IPS-11a (cell line): ENCODE measurements around the gene GOLGB1.
"Not testable (repeated sequence)": the region's sequence is repeated elsewhere in the genome, so short reads cannot be mapped to it uniquely, and the experiment has no call there.

Experiments used
- H3K4me3 ChIP-seq: one replicate; pipeline ENCODE4 v1.5.1; 2013; ENCODE audit warnings: low read depth, low read length, control low read depth

GOLGB1 gene

GRCh38 chr3:121696186-121696585 is 53.4 kb downstream of the GOLGB1 start:
- H3K4me3 ChIP-seq: no peak overlapping the region

GRCh38 chr3:121692010-121692699 is 57.4 kb downstream of the GOLGB1 start:
- no peak overlapping the region for H3K4me3 ChIP-seq

- H3K4me3 ChIP-seq: no peak overlapping the region
Measured at GRCh38 chr3:121690777-121691405, 58.6 kb downstream of the GOLGB1 start.

GRCh38 chr3:121688747-121689146 is 60.8 kb downstream of the GOLGB1 start:
- H3K4me3 ChIP-seq: not testable (repeated sequence)

GRCh38 chr3:121681792-121682191 is 67.7 kb downstream of the GOLGB1 start:
- no peak overlapping the region for H3K4me3 ChIP-seq

- no peak overlapping the region for H3K4me3 ChIP-seq
Measured at GRCh38 chr3:121677141-121677540, 72.4 kb downstream of the GOLGB1 start.

- H3K4me3 ChIP-seq: no peak overlapping the region
Measured at GRCh38 chr3:121670676-121671075, 78.9 kb downstream of the GOLGB1 start.

GRCh38 chr3:121667333-121667732 is 82.2 kb downstream of the GOLGB1 start:
- H3K4me3 ChIP-seq: no peak overlapping the region

- no peak overlapping the region for H3K4me3 ChIP-seq
Measured at GRCh38 chr3:121665488-121665887, 84.1 kb downstream of the GOLGB1 start.

- no peak overlapping the region for H3K4me3 ChIP-seq
Measured at GRCh38 chr3:121663171-121663847, 86.2 kb downstream of the GOLGB1 start.

GRCh38 chr3:121662742-121663141 is 86.8 kb downstream of the GOLGB1 start:
- H3K4me3 ChIP-seq: no peak overlapping the region

- no peak overlapping the region for H3K4me3 ChIP-seq
Measured at GRCh38 chr3:121661376-121661775, 88.2 kb downstream of the GOLGB1 start.

GRCh38 chr3:121660356-121661171 is 89.0 kb downstream of the GOLGB1 start, which contains the start of gene HCLS1:
Gene HCLS1, minus strand, starts transcription at chr3:121660903. Its CDS starts 2,556 bp downstream, at chr3:121658347.
- H3K4me3 ChIP-seq: no peak within 1 kb of the TSS

GRCh38 chr3:121659586-121659985 is 90.0 kb downstream of the GOLGB1 start:
- H3K4me3 ChIP-seq: no peak overlapping the region

GRCh38 chr3:121658716-121659435 is 90.7 kb downstream of the GOLGB1 start:
- no peak overlapping the region for H3K4me3 ChIP-seq

- no peak overlapping the region for H3K4me3 ChIP-seq
Measured at GRCh38 chr3:121654493-121655385, 94.8 kb downstream of the GOLGB1 start.

- H3K4me3 ChIP-seq: no peak overlapping the region
Measured at GRCh38 chr3:121651684-121652083, 97.9 kb downstream of the GOLGB1 start.

- H3K4me3 ChIP-seq: no peak overlapping the region
Measured at GRCh38 chr3:121649645-121650044, 99.9 kb downstream of the GOLGB1 start.

- no peak overlapping the region for H3K4me3 ChIP-seq
Measured at GRCh38 chr3:121648219-121648958, 101.2 kb downstream of the GOLGB1 start.
